Measurements from ENCODE around the gene PSMD5.
"Not testable (repeated sequence)": the region's sequence is repeated elsewhere in the genome, so short reads cannot be mapped to it uniquely, and the experiment has no call there.

The PSMD5 gene

DNA sequence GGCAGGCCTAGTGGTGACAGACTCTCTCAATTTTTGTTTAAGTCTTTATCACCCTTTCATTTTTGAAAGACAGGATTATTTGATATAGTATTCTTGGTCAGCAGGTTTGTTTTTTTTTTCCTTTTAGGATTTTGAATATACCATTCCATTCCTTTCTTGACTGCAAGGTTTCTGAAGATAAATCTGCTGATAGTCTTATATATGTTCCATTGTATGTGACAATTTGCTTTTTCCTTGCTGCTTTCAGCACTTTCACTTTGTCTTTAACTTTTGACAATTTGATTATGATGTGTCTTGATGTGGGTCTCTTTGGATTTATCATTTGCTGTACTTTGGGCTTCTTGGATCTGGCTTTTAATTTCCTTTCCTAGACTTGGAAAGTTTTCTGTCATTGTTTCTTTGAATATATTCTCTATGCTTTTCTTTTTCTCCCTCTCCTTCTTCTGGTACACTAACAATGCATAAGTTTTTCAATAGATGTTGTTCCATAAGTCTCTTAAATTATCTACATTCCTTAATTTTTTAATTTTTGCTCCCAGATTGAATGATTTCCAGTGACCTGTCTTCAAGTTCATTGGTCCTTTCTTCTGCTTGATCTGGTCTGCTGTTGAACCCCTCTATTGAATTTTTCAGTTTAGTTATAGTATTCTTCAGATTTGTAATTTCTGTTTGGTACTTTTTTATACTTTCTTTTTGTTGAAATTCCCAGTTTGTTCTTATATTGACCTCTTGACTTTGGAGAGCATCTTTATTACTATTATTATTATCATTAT lies 34.9 kb downstream of the PSMD5 start:
- FAIRE-seq (no peak), DNase-seq (ENCODE audit: low spot score) (no peak)

- not testable (repeated sequence) for FAIRE-seq; DNase-seq (ENCODE audit: low spot score)
Measured at GRCh38 chr9:120804784-120805363, 37.8 kb downstream of the PSMD5 start.

- DNase-seq (ENCODE audit: low spot score) (no peak), FAIRE-seq (no peak)
Measured at GRCh38 chr9:120801441-120801840, 41.3 kb downstream of the PSMD5 start.

DNA sequence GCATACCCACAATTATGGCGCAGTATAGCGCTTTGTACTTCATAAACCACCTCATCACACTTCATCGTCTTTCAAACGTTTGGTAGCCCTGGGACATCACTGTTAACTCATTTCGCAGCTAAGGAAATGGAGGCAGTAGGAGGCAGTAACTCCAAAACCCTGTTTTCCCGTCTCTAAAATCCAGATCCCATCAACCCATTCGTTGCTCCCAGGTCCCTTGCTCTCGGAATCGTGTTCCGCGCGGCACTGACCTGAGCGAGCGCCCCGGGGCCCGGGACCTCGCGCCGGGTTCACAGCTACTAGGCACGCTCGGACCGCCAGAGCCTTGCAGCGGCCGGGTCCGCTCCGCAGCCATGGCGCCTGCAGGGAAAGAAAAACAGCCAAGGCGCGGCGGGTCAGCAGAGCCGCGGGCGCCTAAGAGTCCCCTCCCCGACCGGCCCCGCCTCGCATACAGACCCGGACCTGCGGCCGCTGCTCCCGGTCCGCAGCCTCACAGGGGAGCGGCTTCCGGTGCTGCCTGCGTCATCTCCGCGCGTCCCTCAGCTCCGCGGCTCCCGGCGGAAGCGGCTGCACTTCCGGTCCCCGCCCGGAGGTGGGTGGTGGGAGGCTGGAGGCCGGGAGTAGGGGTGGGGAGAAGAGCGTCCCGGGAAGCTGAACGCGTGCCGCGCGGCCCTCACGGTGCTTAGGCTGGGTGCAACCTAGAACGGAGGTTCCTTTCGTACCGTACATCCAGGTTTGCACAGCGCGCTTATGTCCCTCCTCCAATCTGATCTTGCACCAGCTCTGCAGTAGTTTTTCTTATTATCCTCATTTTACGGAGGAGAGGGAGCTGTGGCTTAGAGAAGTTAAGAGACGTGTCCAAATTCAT lies 49.6 kb downstream of the PSMD5 start, which contains the start of gene FBXW2:
Gene FBXW2, minus strand, starts transcription at position 519 of the 868 bp plus-strand sequence. CDS start 5,158 bp downstream, outside the sequence.
- DNase-seq (ENCODE audit: low spot score) = peak; percentile 74
- FAIRE-seq = no peak

GRCh38 chr9:120791161-120791560 lies 51.6 kb downstream of the PSMD5 start:
- no peak for FAIRE-seq
- DNase-seq (ENCODE audit: low spot score) = no peak

DNA sequence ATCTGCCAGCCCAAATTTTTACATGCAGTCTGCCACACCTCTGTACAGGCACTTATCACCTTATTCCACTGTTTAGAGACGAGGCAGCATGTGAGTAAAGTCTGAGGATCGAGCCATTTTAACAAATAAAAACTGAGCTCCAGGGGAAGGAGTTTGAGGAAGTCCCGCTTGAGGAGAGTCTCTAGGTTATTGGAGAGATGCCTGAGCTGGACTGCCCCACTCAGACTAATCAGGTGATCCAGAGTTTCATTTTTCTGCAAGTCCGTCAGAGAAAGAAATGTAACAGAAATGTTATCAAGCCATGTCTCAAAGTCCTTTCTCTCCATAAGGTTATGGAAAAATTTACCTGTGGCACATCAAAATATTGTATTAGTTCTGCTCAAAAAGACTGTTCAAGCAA lies 54.8 kb downstream of the PSMD5 start:
- FAIRE-seq (no peak), DNase-seq (ENCODE audit: low spot score) (no peak)

GRCh38 chr9:120783602-120784047 lies 59.1 kb downstream of the PSMD5 start:
- DNase-seq (ENCODE audit: low spot score) (no peak), FAIRE-seq (no peak)

DNA sequence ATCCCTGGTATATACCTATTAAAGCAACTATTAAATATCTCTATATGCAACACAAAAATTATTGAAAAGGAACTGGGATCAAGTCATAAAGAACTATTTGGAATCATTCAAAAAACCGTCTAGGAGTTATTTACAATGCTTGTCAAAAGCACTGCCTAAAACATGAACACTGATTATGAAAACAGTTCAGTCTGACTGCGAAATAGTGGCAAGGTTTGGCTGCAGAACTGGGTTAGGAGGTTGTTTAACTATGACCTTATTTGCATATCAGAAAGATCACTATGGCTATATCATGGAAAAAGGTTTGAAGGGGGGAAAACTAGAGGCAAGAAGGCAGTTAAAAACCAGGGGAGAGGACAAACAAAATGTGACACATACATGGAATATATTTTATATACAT lies 61.5 kb downstream of the PSMD5 start:
- DNase-seq (ENCODE audit: low spot score) = no peak
- no peak for FAIRE-seq

DNA sequence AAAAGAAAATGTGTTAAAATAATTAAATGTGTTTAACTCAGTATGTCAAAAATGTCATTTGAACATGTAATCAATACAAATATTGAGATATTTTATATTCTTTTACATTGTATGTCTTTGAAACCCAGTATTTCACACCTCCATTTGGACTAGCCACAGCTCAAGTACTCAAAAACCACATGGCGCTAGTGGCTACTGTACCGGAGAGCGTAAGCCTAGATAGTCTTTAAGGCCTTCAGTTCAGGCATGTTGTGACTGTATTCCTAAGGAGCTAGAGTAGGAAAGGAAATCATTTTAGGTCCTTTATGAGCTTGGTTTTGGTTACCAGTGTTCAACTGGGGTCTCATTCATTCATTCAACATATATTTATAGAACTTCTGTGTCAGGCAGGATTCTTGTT lies 62.4 kb downstream of the PSMD5 start:
- no peak for DNase-seq (ENCODE audit: low spot score)
- no peak for FAIRE-seq

- FAIRE-seq (no peak), DNase-seq (ENCODE audit: low spot score) (no peak)
Measured at GRCh38 chr9:120779227-120779626, 63.5 kb downstream of the PSMD5 start.

DNA sequence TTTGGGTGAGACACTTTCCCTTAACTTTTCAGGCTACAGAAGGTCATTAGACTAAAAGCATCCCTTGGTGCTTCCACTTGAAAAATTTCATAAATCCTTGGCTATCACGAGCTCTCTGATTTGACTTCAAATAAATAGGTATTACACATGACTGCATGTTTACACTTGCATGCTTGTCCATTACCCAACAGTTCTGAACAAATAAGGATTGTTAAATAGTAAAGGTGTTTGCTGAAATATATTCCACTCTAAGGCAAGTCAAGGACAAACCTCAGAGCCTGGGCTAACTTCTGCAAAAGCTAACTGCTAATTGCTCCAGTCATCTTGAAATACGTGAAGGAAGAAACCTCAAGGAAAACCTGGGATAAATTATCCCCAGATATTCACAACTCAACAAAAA lies 64.0 kb downstream of the PSMD5 start:
- FAIRE-seq = no peak

GRCh38 chr9:120777229-120777628 lies 65.5 kb downstream of the PSMD5 start:
- no peak for FAIRE-seq

More for the DNA sequence above, 64.0 kb downstream of the PSMD5 start:
- no peak for DNase-seq (ENCODE audit: low spot score)

GRCh38 chr9:120776788-120777187 lies 65.9 kb downstream of the PSMD5 start:
- FAIRE-seq = no peak
- DNase-seq (ENCODE audit: low spot score) = no peak

More at GRCh38 chr9:120777229-120777628, 65.5 kb downstream of the PSMD5 start:
- DNase-seq (ENCODE audit: low spot score) = no peak

GRCh38 chr9:120775859-120776258 lies 66.9 kb downstream of the PSMD5 start:
- FAIRE-seq = no peak
- DNase-seq (ENCODE audit: low spot score) = no peak

DNA sequence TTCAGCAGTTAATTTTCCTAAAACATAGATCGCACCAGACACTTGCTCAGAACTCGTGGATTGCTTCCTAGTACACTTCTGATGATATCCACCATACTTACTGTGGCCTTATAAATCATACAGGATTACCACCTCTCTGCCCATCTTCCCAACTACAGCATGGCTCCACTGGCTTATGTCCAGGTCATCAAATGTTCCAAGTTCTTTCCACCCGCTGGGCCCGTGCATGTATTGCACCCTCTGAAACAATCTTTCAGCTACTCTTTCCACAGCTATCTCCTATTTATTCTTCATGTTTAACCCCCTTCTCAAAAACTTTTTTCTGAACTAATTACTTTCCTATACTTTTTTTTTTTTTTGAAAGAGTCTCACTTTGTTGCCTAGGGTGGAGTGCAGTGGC lies 68.0 kb downstream of the PSMD5 start:
- DNase-seq (ENCODE audit: low spot score) = no peak
- FAIRE-seq = no peak

- no peak for FAIRE-seq
- no peak for DNase-seq (ENCODE audit: low spot score)
Measured at GRCh38 chr9:120773256-120773655, 69.5 kb downstream of the PSMD5 start.

DNA sequence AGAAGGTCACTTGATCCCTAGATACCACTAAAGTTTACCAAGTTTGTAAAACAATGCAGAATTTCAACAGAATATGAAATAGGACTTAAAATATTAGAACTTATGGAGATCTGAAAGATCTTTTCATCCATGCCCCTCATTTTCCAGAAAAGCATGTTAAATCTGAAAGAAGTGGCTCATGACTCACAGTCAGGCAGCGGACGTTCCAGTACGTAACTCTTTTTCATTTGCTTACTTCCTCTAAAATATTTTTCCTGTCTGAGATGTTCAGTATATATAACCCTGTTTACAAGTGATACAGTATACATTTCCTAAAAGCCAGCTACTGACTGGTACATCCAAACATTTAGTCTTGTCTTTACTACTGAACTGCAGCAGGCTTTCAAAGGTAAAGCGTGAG lies 71.8 kb downstream of the PSMD5 start:
- DNase-seq (ENCODE audit: low spot score) (no peak), FAIRE-seq (no peak)

GRCh38 chr9:120768886-120769285 lies 73.8 kb downstream of the PSMD5 start:
- FAIRE-seq (no peak), DNase-seq (ENCODE audit: low spot score) (no peak)

DNA sequence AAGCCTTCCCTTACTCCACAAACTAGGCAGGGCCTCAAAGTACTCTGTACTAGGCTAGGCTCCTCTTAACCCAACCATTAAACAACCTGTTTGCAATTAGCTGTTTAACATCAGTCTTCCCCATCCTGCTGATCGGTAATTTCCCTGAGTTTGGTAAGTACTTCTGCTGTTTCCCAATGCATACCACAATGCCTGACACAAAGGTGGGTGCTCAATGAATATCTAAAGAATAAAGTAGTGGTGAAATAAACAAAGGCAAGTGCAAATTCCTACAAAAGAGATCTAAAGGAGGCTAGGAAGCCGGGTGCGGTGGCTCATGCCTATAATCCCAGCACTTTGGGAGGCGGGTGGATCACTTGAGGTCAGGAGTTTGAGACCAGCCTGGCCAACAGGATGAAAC lies 74.5 kb downstream of the PSMD5 start:
- FAIRE-seq (no peak), DNase-seq (ENCODE audit: low spot score) (no peak)

DNA sequence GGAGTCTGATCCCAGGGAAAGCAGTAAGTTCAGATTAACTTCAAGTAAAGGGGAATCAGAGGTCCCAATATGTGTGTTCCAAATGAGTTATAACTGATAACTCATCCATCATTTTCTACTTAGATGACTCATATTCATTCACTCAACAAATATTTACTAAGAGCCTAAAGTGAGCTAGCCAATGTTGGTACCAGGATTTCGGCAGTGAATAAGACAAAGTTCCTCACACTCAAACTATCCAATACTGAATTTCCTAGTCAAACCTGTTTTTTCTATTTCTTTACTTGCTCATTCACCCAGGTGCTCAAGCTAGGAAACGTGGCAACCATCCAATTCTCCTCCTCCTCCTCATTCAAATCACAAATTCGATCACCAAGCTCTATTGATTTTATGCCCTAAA lies 75.3 kb downstream of the PSMD5 start:
- DNase-seq (ENCODE audit: low spot score) = no peak
- FAIRE-seq = no peak

All from RCC 7860 (cell line).